Measurements from ENCODE around the gene RAI2.
"Not testable (repeated sequence)": the region's sequence is repeated elsewhere in the genome, so short reads cannot be mapped to it uniquely, and the experiment has no call there.

Gene RAI2

GRCh38 chrX:17786554-17787347 is 74.3 kb downstream of the RAI2 start:
- not testable (repeated sequence) for DNase-seq (ENCODE audit: low read depth in 1 of 2, low spot score in 1 of 2)

- no peak for DNase-seq (ENCODE audit: low read depth in 1 of 2, low spot score in 1 of 2)
These were observed 81.7 kb downstream of the RAI2 start for GRCh38 chrX:17779434-17779833.

GRCh38 chrX:17778997-17779396 is 82.1 kb downstream of the RAI2 start:
- no peak for DNase-seq (ENCODE audit: low read depth in 1 of 2, low spot score in 1 of 2)

- DNase-seq (ENCODE audit: low read depth in 1 of 2, low spot score in 1 of 2) = no peak
These were observed 87.0 kb downstream of the RAI2 start for GRCh38 chrX:17774053-17774452.

GRCh38 chrX:17773221-17773876 is 87.7 kb downstream of the RAI2 start:
- no peak for DNase-seq (ENCODE audit: low read depth in 1 of 2, low spot score in 1 of 2)

- no peak for DNase-seq (ENCODE audit: low read depth in 1 of 2, low spot score in 1 of 2)
These were observed 91.3 kb downstream of the RAI2 start for GRCh38 chrX:17769701-17770269.

- DNase-seq (ENCODE audit: low read depth in 1 of 2, low spot score in 1 of 2) = no peak
These were observed 92.1 kb downstream of the RAI2 start for GRCh38 chrX:17768997-17769396.

- no peak for DNase-seq (ENCODE audit: low read depth in 1 of 2, low spot score in 1 of 2)
These were observed 93.4 kb downstream of the RAI2 start for GRCh38 chrX:17767734-17768133.

- no peak for DNase-seq (ENCODE audit: low read depth in 1 of 2, low spot score in 1 of 2)
These were observed 101.1 kb downstream of the RAI2 start for GRCh38 chrX:17759990-17760389.

- no peak for DNase-seq (ENCODE audit: low read depth in 1 of 2, low spot score in 1 of 2)
These were observed 102.7 kb downstream of the RAI2 start for GRCh38 chrX:17758382-17758781.

GRCh38 chrX:17750436-17750835 is 110.7 kb downstream of the RAI2 start:
- no peak for DNase-seq (ENCODE audit: low read depth in 1 of 2, low spot score in 1 of 2)

Data from stimulated activated CD4-positive, alpha-beta T cell treated with anti-CD3 and anti-CD28 coated beads, Interleukin-15, amount 100 ng/mL, for 1 hour (primary cell).